ENCODE data around the gene CFAP73. TPM values are rescaled to one million over a fixed set of nuclear protein-coding genes. Genes with fewer than 3 reads are reported as not detected.
"Not testable (repeated sequence)": the region's sequence is repeated elsewhere in the genome, so short reads cannot be mapped to it uniquely, and the experiment has no call there.

Gene CFAP73
- total RNA-seq, 2 donors from 2014 or later = not detected

- DNase-seq (ENCODE audit: low spot score) = no peak
- no peak for TF ChIP-seq CTCF (IDR thresholded peaks at IDR 0.05)
- no peak for ATAC-seq (ENCODE audit: insufficient number of reproducible peaks, low FRiP score, low read depth)
- Histone ChIP-seq H3K4me3 (no peak overlapping the region), H3K27ac (no peak overlapping the region), H3K4me1 (ENCODE audit: control insufficient read depth in 1 of 2, low read depth in 2 of 2) (peaks cover 0 to 3% of the 10 kb centered on the region in 2 donors), H3K9me3 (no peaks in the 10 kb centered on the region), H3K36me3 (no peaks in the 10 kb centered on the region), H3K27me3 (replicated peaks; ENCODE audit: insufficient read depth) (no peaks in the 10 kb centered on the region)
These were observed 11.4 kb upstream of the CFAP73 start for GRCh38 chr12:113137861-113138783.

GRCh38 chr12:113138826-113139225 is 10.7 kb upstream of the CFAP73 start:
- no peaks in the 10 kb centered on the region for H3K27me3 ChIP-seq (replicated peaks; ENCODE audit: insufficient read depth)
- H3K4me3 ChIP-seq = no peak overlapping the region
- no peak overlapping the region for H3K27ac ChIP-seq
- no peak for TF ChIP-seq CTCF (IDR thresholded peaks at IDR 0.05)
- no peaks in the 10 kb centered on the region for H3K9me3 ChIP-seq
- DNase-seq (ENCODE audit: low spot score) (no peak), ATAC-seq (ENCODE audit: insufficient number of reproducible peaks, low FRiP score, low read depth) (no peak)
- peaks cover 0 to 3% of the 10 kb centered on the region in 2 donors for H3K4me1 ChIP-seq (ENCODE audit: control insufficient read depth in 1 of 2, low read depth in 2 of 2)
- no peaks in the 10 kb centered on the region for H3K36me3 ChIP-seq

GRCh38 chr12:113140706-113141105 is 8.8 kb upstream of the CFAP73 start:
- TF ChIP-seq CTCF (IDR thresholded peaks at IDR 0.05) = no peak
- DNase-seq (ENCODE audit: low spot score) (no peak), ATAC-seq (ENCODE audit: insufficient number of reproducible peaks, low FRiP score, low read depth) (no peak)
- H3K4me1 ChIP-seq (ENCODE audit: control insufficient read depth in 1 of 2, low read depth in 2 of 2) = peaks cover 0 to 3% of the 10 kb centered on the region in 2 donors
- no peak overlapping the region for H3K27ac ChIP-seq
- no peaks in the 10 kb centered on the region for H3K9me3 ChIP-seq
- H3K36me3 ChIP-seq = no peaks in the 10 kb centered on the region
- no peaks in the 10 kb centered on the region for H3K27me3 ChIP-seq (replicated peaks; ENCODE audit: insufficient read depth)
- no peak overlapping the region for H3K4me3 ChIP-seq

GRCh38 chr12:113141716-113142115 is 7.8 kb upstream of the CFAP73 start:
- H3K27me3 ChIP-seq (replicated peaks; ENCODE audit: insufficient read depth); H3K9me3 ChIP-seq; H3K4me3 ChIP-seq; H3K4me1 ChIP-seq (ENCODE audit: control insufficient read depth in 1 of 2, low read depth in 2 of 2); ATAC-seq (ENCODE audit: insufficient number of reproducible peaks, low FRiP score, low read depth); DNase-seq (ENCODE audit: low spot score); H3K27ac ChIP-seq; H3K36me3 ChIP-seq: not testable (repeated sequence)

- Histone ChIP-seq H3K4me3 (no peak overlapping the region), H3K27me3 (replicated peaks; ENCODE audit: insufficient read depth) (no peaks in the 10 kb centered on the region), H3K36me3 (no peaks in the 10 kb centered on the region), H3K27ac (peak overlapping the region in 1 of 2 donors; percentile 5), H3K4me1 (ENCODE audit: control insufficient read depth in 1 of 2, low read depth in 2 of 2) (no peaks in the 10 kb centered on the region), H3K9me3 (peaks cover 3% of the 10 kb centered on the region)
- DNase-seq (ENCODE audit: low spot score) (no peak), ATAC-seq (ENCODE audit: insufficient number of reproducible peaks, low FRiP score, low read depth) (no peak)
- no peak for TF ChIP-seq CTCF (IDR thresholded peaks at IDR 0.05)
These were observed 7.2 kb upstream of the CFAP73 start for GRCh38 chr12:113142173-113142885.

Data from thoracic aorta (tissue), 2 donors.